Stimulated activated CD4-positive, alpha-beta T cell treated with anti-CD3 and anti-CD28 coated beads, Interleukin-12 subunit alpha, Interleukin-12 subunit beta, amount 100 ng/mL, for 4 hours (primary cell): Measurements from ENCODE around the gene ZNF286A.
"Not testable (repeated sequence)": the region's sequence is repeated elsewhere in the genome, so short reads cannot be mapped to it uniquely, and the experiment has no call there.

Experiments used
- DNase-seq: peaks from one replicate; pipeline ENCODE4 v3.0.0-alpha.2; 2020

The ZNF286A gene

DNA sequence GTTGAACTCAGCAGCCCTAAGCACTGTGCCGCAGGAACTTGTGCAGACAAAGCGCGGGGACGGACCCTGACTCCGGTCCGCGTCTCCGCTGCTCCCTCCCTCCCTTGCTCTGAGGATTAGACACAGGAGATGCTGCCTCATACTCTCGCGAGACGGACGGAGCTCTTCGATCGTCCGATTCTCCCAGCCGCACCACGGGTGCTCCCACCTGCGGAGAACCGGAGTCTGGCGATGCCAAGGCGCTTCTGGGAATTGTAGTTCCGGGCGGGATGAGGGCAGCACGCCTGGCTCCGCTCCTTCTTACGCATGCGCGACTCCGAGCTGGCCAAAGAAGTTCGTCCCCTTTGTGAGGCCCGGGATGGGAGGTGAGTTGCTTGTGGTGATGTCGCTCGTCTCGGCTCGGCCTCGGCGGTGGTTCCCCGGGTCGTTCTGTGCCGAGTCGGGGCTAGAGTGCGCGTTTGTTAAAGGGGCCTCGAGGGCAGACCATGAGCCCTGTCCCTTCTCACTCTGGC is at the start of gene ZNF286A:
ZNF286A (plus strand) TSS at position 340 of the 512 bp plus-strand sequence. CDS start 578 bp downstream, outside the sequence.
- DNase-seq: peak; percentile 94

DNA sequence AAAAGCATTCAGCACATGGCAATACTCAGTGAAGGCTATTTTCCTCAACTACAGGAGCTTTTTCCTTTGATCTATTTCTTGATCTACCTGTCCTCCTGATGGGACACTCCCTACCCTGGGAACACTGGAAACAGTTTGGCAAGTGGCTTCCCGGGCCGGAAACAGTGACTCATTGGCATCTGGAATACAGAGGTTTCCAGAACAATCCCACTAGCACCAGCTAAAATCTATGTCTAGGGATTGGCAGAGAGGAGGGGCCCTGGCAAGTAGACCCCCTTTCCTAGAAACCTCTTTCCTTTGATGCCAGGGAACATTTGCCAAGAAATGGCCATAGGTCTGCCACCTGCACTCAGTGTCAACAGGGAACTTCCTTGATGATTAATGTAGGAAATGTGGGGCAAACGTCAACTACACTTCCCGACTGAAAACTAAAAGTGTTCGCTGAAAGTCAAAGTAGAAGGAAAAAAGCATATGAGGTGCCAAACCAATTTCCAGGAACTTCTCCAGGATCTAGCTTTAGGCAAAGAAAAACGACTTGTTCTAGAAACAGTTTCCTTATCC is 49.6 kb upstream of the ZNF286A start:
- no peak for DNase-seq

DNA sequence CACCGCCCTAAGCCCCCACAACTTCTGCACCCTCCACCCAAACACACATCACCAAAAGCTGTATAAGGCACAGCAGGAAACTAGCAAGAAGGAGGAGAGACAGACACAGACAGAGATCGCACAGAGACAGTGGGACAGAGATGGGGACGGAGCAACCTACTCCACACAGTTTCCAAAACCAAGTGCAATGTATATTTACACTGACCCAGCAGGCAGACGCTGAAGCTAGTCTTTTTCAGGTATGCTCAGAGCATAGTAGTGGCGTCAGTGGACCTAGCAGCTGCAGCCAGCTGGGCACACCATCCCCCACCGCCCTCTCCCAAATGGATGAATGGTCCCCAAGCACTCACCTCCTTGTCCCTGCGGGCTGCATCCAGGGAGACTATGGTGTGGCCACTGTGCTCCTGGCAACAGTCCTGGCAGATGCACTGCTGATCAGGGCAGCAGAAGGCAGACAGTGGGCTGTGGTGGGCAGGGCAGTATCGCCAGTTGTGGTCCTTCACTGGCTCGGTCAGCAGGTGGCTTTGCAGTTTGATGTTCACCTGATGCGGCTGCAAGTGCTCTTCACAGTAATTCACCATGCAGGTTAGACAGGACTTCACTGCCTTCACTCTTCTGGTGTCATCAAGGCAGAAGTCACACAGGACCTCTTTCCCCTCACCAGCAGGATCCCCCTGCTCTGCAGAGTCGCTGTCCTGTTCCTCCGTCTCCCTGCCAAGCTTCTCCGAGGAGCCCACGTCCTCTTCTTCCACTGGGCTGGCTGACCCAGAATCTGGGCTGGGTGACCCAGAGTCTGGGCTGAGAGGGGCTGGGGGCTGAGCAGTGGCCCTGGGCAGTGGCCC is 48.6 kb upstream of the ZNF286A start:
- DNase-seq: no peak

DNA sequence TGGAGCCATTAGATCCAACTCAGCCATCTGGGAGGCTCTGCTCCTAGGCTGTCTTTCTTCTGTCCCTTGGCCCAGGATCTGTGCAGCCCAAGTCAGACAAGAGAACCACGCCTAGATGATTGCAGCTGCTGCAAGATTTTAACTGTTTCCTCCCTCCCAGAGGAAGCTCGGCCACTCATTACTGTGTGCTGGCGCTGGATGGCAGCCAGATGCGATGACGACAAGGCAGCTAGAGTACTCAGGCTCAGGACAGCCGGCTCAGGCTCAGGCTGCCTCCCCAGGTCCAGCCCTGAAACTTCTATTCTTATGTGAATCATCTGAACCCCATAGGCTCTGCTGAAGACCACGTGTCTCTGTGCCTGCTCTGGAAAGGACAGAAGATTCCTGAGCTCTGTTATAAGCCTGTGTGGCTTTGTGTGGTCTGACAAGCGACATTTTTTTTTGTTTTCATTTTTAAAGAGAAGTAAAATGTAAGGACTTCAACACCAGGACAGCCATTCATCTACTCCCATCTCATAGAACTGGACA is 47.9 kb upstream of the ZNF286A start:
- DNase-seq: peak; percentile 6

DNA sequence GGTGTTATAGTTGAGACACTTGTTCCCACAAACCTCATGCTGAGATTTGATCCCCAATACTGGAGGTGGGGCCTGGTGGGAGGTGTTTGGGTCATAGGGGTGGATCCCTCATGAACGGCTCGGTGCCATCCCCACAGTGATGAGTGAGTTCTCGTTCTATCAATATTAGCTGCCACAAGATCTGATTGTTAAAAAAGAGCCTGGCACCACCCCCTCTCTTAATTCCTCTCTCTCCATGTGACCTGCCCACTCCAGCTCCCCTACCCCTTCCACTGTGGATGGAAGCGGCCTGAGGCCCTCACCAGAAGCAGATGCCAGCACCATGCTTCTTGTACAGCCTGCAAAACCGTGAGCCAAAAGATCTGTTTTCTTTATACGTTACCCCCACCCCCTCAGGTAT is 46.6 kb upstream of the ZNF286A start:
- DNase-seq: no peak

DNA sequence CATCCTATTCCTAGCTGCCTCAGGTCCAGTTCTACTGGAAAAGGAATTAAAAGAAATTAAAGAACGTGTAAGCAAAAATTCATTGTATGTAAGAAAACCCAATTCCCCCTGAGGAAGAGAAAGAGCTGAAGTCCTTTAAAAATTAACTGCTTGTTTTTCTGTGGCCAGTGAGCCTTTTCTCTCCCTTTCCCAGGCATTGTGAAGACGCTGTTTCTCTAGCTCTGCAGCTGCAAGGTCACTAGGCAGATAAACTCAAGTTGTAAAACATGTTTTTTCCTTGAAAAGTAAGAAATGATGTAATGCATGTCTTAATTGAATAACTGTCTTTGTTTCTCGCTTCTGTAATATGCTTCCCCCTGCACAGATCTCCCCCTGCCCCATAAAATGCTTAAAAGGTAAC is 45.2 kb upstream of the ZNF286A start:
- not testable (repeated sequence) for DNase-seq

DNA sequence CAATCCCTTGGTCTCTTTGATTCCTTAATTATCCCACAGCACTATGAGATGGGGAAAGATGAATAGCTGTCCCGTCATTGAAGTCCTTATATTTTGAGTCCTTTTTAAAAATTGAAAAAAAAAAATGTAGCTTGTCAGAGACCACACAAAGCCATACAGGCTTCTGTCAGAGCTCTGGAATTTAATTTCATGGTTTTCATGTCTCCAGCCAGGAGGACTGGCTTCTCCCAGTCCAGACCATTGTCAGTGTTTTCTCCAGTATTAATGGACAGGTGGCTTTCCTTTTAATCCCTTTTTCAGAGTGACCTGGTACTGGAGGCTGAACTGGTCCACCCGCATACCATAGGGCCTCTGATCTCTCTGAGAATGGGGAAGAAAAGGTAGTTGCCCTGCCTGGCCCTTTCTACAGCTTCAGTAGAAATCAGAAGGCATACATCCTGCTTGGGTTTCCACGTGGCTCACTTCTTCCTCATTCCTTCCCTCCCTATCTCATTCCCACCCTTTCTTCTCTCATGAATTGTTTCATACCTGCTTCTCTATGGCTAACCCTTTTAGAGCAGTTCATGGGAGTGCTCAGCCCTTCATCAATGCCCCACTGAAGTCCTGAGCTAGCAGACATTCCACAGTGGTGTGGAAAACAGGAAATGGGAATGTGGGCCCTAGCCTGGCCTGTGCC is 44.5 kb upstream of the ZNF286A start:
- no peak for DNase-seq

DNA sequence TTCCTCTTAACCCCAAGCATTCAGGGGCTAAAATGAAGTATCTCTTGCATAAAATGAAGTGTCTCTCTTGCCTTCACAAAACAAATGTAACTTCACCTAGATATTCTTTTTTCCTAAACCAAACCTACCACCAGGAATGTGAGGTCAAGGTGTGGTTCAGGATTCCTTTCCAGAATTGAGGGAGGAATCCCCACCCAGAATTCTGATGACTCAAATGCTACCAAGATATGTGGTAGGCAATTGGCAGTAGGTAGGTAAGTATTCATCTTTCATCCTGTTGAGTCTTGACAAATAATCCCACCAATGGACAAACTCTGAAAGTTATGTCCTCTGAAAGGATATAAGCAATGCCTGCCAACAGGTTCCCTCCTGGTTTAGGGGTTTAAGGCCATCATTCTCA is 41.7 kb upstream of the ZNF286A start:
- DNase-seq: no peak

DNA sequence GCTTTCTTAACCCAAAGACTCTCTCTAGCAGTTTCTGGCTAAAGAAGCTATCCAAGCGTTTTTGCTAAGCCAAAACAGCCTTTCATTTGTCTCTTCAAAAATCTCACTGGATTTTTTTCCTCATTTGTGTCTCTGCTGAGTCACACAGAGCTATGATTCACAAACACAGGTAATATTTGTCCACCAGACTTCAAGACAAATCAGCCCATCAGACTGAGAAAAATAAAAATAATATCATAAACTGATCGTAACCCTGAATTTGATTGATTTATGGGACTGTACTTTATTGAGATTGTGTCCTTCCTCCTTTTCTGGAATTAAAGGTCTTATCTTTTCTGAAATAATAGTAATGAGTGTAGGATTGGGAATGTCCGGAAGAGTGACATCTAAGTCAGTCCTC is 41.3 kb upstream of the ZNF286A start:
- no peak for DNase-seq

DNA sequence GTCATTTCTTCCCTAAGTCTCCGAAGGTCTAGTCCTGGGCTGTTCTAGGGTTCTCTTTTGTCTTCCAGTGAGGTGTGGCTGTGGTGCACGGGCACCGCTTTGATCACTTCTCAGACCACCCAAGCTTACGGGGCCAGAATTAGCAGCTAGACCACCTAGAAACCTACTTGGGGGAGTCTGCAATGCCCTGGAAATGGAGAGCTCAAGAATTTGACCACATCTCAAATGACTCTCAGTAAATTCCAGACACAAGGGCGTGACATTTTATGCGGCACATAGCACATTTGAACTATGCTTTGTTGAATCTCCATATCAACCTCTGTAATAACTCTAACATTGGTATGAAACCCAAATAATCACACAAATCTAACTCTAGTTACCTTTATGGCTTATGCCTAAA is 40.3 kb upstream of the ZNF286A start:
- DNase-seq: no peak

DNA sequence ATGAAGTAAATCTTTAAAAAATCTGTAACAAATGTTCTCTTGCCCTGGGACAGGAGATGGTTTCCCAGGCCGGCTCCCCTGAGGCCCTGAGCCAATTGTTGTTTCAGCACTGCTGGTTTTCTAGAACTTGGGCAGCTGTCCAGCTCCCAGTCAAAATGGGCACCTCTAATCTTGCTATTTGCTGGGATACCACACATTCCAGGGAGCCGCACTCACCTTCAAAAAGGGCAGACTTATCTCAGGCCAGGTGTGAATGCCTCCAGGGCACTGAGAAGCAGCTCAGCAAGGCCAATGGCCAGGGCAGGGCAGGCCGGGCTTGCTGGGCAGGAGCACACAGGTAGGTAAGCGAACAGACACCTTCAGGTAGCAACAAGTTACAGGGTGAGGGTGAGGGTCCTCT is 39.9 kb upstream of the ZNF286A start:
- no peak for DNase-seq

DNA sequence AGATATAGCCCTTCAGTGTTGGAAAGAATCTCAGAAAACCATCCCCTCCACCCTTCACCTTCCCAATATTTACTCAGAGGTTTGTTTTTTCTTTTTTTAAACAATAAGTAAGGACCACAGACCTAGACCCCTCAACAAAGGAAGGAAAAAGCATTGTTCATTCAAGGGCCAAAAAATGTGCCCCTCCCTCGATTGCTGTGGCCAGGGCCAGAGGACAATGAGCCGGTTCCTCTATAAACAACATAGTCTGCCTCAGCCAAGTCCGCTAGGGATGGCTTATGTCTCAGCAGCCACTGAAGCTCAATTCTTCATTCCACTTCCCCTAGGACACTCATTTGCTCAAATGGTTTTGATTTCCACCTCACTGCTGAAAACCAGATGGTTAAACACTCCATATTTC is 39.5 kb upstream of the ZNF286A start:
- no peak for DNase-seq

DNA sequence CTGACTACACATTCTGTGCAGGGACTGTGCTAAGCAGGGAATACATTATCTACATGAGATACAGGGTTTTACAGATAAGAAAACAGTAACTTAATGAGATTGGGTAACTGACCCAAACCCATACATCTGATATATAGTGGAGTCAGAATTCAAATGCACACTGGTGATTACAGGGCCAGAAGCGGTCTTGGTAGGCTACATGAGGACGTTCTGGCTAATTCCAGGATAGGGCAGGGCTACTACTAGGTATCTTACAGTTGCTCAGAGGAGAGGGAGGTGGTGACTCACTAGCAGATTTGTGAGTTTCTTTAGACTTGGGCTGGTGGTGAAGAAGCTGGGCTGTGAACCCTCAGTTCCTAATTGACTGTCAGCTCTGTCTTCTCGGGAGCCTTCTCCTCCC is 36.9 kb upstream of the ZNF286A start:
- no peak for DNase-seq

DNA sequence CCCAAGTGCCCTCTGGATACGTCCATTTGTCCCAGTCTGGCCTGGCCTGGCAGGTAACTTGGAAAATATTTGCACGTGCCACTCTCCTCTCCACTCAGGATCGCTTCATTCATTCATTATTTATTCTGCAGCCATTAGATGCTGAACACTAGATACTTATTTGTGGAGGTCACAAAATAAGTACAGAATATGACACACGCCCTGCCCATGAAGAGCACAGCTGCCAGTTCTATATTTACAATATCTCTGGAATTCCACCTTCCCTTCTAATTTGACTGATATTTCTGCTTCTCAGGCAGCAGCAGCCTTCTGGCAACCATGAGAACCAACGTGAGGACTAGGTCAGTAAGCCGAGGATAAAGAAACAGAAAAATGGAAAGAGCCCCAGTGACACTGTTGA is 36.4 kb upstream of the ZNF286A start:
- DNase-seq: no peak

DNA sequence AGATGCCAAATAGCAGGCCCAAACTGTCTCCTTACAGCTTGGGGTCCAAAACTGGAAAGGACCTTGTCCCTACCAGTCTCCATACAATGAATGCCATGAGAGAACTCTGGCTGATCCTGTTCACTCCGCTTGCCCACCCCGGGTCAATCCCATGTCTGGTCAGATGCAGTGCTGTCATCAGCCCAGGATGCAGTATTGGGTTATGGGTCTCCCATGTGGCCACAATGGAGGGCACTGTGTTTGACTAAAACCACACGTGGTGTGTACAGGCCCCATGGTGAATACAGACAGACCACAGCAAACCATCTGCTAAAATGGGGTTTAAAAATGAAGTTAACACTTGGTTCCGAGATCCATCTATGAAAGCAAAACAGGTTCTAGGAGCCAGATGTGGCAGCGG is 35.9 kb upstream of the ZNF286A start:
- no peak for DNase-seq

DNA sequence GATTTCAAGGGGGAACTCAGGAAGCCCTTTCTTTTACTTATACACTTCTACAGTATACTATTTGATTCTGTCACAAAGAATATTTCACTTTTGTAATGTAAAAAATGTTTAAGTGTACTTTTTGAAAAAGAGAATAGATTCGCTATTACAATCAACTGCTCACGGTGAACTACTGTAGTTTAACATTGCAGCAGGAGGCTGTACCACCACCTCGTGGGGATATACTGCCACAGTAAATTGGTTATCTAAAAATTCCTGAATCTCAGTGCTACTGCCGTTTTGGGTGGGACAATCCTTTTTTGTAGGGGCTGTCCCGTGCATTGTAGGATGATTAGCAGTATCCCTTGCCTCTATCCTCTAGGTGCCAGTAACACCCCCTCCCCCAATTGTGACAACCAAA is 30.0 kb upstream of the ZNF286A start:
- not testable (repeated sequence) for DNase-seq

DNA sequence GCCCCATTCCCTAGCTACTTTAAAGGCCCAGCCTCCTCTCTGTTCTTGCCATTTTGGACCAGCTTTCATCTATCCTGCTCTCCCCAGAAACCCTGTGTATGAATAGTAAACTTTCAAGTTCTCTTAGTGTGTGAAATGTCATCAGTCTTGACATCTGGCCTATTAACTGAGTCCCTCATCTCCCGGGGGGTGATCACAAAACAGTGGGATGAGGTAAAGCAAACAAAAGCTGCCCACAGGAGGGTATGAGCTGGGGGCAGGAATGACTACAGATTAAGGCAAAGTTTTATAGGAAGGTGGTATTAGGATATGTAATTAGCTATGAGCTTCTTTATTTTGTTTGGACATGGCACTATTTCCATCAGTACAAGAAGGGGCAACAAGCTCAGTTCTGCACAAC is 24.9 kb upstream of the ZNF286A start:
- DNase-seq: not testable (repeated sequence)

DNA sequence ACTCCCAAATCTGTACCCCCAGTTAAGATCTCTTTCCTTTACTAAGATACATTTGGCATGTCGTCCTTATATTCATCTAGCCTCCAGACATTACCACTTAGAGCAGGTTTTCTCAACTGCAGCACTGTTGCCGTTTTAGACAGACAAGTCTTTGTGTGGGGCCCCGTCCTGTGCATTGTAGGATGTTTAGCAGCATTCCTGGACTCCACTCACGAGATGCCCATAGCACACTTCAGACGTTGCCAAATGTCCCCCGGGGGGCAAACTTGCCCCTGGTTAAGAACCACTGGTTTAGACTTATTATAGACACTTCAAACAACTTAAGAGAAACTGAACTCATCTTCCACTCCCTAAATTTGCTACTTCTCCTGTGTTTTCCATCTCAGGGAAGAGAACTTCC is 23.6 kb upstream of the ZNF286A start:
- DNase-seq: not testable (repeated sequence)

DNA sequence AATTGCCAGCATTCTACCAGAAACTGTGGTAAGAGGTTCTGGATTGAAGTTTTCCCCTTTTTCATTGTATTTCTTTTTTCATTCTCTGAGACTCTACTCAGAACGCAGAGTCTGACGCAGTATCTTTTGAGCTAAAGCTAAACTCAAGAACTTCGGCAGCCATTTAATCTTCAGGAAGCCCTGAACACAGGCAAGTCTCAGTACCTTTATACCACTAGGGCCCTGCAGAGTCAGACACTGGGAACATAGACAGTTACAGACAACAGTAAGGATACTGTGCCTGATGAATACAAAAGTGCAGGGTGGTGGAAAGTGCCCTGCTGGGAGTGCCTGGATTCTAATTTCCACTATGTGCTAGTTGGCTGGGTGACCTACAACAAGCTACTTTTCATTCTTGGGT is 16.4 kb upstream of the ZNF286A start:
- not testable (repeated sequence) for DNase-seq

DNA sequence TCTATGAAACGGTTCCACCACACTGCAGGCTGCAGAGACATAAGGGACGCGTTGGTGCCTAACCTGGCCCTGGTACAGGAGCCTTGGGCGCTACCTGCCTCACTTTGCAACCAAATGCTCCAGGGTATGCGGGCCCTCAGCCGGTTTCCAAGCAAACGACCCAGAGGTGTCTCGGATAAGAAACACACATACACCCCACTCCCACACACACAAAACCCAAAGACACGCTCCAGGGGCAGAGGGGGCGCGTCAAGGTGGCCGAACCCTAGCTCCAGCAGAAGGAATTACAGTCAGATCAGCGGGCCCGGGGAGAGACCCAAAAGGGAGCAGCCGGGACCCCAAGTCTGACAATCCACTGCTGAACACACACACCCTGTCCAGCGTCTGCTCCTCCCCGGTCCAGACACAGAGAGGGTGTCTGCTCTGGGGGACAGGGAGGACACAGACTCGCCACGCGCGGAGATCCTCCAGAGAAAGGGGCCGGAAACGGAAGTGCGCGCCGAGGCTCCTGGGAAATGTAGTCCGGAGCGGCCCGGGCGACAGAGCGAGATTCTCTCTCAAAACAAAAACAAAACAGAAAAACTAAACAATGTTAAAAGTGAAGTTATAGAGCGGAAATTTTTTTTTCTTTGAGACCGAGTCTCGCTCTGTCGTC is 15.6 kb upstream of the ZNF286A start, which contains the start of gene TRIM16:
TRIM16 (minus strand) TSS at position 488 of the 655 bp plus-strand sequence. CDS start 32,702 bp downstream, outside the sequence.
- peak; percentile 79 for DNase-seq

DNA sequence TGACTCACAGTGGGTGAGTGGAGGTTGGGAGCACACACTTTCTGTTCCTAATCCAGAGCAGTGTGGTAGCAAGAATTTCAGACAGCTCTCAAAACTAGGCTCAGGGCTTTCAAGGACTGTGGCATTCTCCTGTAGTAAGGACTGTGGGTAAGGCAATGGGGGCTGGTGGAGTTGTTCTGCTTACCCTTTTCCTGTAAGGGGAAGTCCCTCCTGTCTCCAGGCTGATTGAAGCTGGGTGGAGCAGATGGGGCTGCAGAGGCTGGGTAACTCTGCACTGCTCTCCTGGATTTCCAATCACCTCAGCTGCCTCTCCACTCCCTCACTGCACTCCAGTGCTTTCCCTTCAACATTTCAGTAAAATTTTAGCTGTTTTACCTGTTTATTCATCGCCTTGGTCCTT is 12.1 kb upstream of the ZNF286A start:
- not testable (repeated sequence) for DNase-seq

DNA sequence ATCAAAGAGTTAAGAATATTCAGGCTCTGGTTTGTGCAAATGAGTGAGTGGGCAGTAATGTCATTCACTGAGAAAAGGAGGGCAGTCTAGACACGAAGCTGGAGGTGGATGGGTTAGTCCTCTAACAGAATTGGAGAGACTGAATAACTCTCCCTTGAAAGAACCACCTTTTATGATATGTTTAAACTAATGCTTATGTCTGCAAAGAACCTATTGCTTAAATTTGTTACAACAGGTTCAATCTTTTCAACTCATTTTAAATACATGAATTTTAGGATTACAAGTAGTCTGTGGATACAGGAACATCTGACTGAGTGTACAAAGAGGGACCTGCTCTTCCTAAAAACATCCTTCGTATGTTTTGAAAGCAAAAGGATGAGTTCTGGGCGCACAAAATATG is 585 bp upstream of the ZNF286A start:
- not testable (repeated sequence) for DNase-seq

DNA sequence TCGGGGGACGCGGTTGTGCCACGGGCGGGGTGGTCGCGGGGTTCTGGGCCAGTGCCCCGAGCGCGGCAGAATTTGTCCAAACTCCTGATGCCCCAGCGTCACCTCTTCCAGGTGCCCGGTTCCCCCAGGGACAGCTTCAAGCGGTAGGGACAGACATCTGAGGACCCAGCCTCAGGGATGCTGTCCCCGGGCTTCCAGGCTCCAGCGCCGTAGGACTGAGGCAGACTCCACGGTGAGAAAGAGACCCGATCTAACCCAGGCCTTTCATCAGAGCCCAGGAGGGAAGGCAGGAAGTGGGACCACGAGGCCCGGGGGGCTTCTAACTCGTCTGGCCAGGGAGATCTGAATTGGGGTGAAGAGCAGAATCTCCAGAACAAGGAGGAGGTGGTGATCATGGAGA is 385 bp downstream of the ZNF286A start:
- DNase-seq: not testable (repeated sequence)
